SK-N-SH (cell line): ENCODE results near the gene ZSCAN16.

Experiments used
- EZH2phosphoT487 ChIP-seq: fragments of 200-600 bp; sonication (generic); IDR thresholded peaks from 2 replicates; pipeline ENCODE4 v1.6.1; 2017; ENCODE audit warnings: low read depth, mixed run types, mild to moderate bottlenecking, antibody characterized with exemption, moderate library complexity, borderline replicate concordance
- FOSL2 ChIP-seq: IDR thresholded peaks from 2 replicates; pipeline ENCODE4 v1.4.0; 2012; ENCODE audit warnings: low read depth, mild to moderate bottlenecking, moderate library complexity, borderline replicate concordance
- FOXM1 ChIP-seq: IDR thresholded peaks from 2 replicates; pipeline ENCODE4 v1.4.0; 2012; ENCODE audit warnings: low read depth, mild to moderate bottlenecking
- GABPA ChIP-seq: IDR thresholded peaks from 2 replicates; pipeline ENCODE4 v1.4.0; 2012; ENCODE audit warnings: low read depth, mild to moderate bottlenecking
- POLR2AphosphoS5 ChIP-seq: IDR thresholded peaks from 2 replicates; pipeline ENCODE4 v1.6.1; 2012; ENCODE audit warnings: low read depth, low read length
- RAD21 ChIP-seq: IDR thresholded peaks from 2 replicates; pipeline ENCODE4 v1.6.1; 2012; ENCODE audit warnings: mild to moderate bottlenecking, low read length
- RFX5 ChIP-seq: IDR thresholded peaks from 2 replicates; pipeline ENCODE4 v1.6.1; 2012; ENCODE audit warnings: mild to moderate bottlenecking, improper control_type of control experiment, low read length
- RXRA ChIP-seq: IDR thresholded peaks from 2 replicates; pipeline ENCODE4 v1.4.0; 2012; ENCODE audit warnings: low read depth, mild to moderate bottlenecking, borderline replicate concordance
- TF ChIP-seq, protein P1 (sequence below): fragments of 200-600 bp; sonication (generic); IDR thresholded peaks from 2 replicates; pipeline ENCODE4 v1.6.1; 2017; ENCODE audit warnings: antibody characterized with exemption, mild to moderate bottlenecking, moderate library complexity
- TF ChIP-seq, protein P2 (sequence below): fragments of 150-350 bp; IDR thresholded peaks from 2 replicates; pipeline ENCODE4 v1.6.1; 2017; ENCODE audit warnings: antibody characterized with exemption, low read length, low read depth, borderline replicate concordance
- TF ChIP-seq, protein P3 (sequence below): IDR thresholded peaks from 2 replicates; pipeline ENCODE4 v1.4.0; 2012; ENCODE audit warnings: low read depth
- TF ChIP-seq, protein P4 (sequence below): fragments of 150-350 bp; IDR thresholded peaks from 2 replicates; pipeline ENCODE4 v1.6.1; 2016; ENCODE audit warnings: mild to moderate bottlenecking, low read depth, low read length

DNA sequence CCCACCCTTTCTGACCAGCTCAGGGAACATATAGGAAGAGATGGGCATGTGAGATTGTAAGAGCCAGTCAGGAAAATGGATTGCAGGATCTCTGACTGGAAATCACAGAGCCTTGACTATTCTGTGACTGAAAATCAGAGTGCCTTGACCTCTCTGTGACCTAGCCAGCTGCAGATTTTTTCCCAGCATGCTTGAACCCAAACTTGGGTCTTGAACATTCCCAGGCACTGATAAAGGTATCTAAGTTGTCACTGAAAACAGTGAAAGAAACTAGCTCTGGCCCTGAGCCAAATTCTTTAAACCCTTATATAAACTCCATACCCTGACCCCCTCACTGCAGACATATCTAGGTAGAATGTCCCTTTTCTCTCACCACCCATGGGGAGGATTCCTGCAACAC, 46.4 kb upstream of the ZSCAN16 start:
- TF ChIP-seq, protein P1, sequence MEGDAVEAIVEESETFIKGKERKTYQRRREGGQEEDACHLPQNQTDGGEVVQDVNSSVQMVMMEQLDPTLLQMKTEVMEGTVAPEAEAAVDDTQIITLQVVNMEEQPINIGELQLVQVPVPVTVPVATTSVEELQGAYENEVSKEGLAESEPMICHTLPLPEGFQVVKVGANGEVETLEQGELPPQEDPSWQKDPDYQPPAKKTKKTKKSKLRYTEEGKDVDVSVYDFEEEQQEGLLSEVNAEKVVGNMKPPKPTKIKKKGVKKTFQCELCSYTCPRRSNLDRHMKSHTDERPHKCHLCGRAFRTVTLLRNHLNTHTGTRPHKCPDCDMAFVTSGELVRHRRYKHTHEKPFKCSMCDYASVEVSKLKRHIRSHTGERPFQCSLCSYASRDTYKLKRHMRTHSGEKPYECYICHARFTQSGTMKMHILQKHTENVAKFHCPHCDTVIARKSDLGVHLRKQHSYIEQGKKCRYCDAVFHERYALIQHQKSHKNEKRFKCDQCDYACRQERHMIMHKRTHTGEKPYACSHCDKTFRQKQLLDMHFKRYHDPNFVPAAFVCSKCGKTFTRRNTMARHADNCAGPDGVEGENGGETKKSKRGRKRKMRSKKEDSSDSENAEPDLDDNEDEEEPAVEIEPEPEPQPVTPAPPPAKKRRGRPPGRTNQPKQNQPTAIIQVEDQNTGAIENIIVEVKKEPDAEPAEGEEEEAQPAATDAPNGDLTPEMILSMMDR, result no peak
- TF ChIP-seq FOSL2 (no peak), RXRA (no peak), FOXM1 (no peak), RFX5 (no peak), GABPA (no peak), POLR2AphosphoS5 (no peak), RAD21 (no peak), EZH2phosphoT487 (no peak)
- TF ChIP-seq, protein P2, sequence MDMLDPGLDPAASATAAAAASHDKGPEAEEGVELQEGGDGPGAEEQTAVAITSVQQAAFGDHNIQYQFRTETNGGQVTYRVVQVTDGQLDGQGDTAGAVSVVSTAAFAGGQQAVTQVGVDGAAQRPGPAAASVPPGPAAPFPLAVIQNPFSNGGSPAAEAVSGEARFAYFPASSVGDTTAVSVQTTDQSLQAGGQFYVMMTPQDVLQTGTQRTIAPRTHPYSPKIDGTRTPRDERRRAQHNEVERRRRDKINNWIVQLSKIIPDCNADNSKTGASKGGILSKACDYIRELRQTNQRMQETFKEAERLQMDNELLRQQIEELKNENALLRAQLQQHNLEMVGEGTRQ, result no peak
- TF ChIP-seq, protein P3, sequence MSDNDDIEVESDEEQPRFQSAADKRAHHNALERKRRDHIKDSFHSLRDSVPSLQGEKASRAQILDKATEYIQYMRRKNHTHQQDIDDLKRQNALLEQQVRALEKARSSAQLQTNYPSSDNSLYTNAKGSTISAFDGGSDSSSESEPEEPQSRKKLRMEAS, result no peak
- TF ChIP-seq, protein P4, sequence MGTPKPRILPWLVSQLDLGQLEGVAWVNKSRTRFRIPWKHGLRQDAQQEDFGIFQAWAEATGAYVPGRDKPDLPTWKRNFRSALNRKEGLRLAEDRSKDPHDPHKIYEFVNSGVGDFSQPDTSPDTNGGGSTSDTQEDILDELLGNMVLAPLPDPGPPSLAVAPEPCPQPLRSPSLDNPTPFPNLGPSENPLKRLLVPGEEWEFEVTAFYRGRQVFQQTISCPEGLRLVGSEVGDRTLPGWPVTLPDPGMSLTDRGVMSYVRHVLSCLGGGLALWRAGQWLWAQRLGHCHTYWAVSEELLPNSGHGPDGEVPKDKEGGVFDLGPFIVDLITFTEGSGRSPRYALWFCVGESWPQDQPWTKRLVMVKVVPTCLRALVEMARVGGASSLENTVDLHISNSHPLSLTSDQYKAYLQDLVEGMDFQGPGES, result no peak
